Ishikawa (cell line): Measurements from ENCODE around the gene FGD2.

Experiments used
- CEBPB ChIP-seq: IDR thresholded peaks from 2 replicates; pipeline ENCODE4 v1.6.1; 2012
- CREB1 ChIP-seq: IDR thresholded peaks from 2 replicates; pipeline ENCODE4 v1.6.1; 2012; ENCODE audit warnings: low read depth
- EGR1 ChIP-seq: IDR thresholded peaks from 2 replicates; pipeline ENCODE4 v1.6.1; 2012
- EP300 ChIP-seq: IDR thresholded peaks from 2 replicates; pipeline ENCODE4 v1.6.1; 2012; ENCODE audit warnings: borderline replicate concordance
- FOXM1 ChIP-seq: IDR thresholded peaks from 2 replicates; pipeline ENCODE4 v1.6.1; 2012; ENCODE audit warnings: low read depth, borderline replicate concordance
- NFIC ChIP-seq: IDR thresholded peaks from 2 replicates; pipeline ENCODE4 v1.6.1; 2012
- RAD21 ChIP-seq: IDR thresholded peaks from 2 replicates; pipeline ENCODE4 v1.6.1; 2012; ENCODE audit warnings: low read depth
- TAF1 ChIP-seq: IDR thresholded peaks from 2 replicates; pipeline ENCODE4 v1.6.1; 2012; ENCODE audit warnings: low read depth, mild to moderate bottlenecking
- TCF12 ChIP-seq: IDR thresholded peaks from 2 replicates; pipeline ENCODE4 v1.6.1; 2012; ENCODE audit warnings: low read depth
- TEAD4 ChIP-seq: IDR thresholded peaks from 2 replicates; pipeline ENCODE4 v1.6.1; 2012
- USF1 ChIP-seq: IDR thresholded peaks from 2 replicates; pipeline ENCODE4 v1.6.1; 2012
- YY1 ChIP-seq: IDR thresholded peaks from 2 replicates; pipeline ENCODE4 v1.6.1; 2012; ENCODE audit warnings: low read depth
- ZBTB7A ChIP-seq: IDR thresholded peaks from 2 replicates; pipeline ENCODE4 v1.6.1; 2012; ENCODE audit warnings: low read depth
- TF ChIP-seq, protein P1 (sequence below): IDR thresholded peaks from 2 replicates; pipeline ENCODE4 v1.6.1; 2012
- TF ChIP-seq, protein P2 (sequence below): IDR thresholded peaks from 2 replicates; pipeline ENCODE4 v1.6.1; 2012; ENCODE audit warnings: low read depth, mild to moderate bottlenecking

Gene FGD2

GRCh38 chr6:36985808-36986703 lies 19.4 kb upstream of the FGD2 start, which contains the start of gene MTCH1:
TSS of gene MTCH1 (minus strand) at chr6:36986196. CDS start at chr6:36986173, 23 bp downstream.
- TF ChIP-seq RAD21 (no peak), CEBPB (no peak), NFIC (no peak; the same call in 1 of the 2 replicates), USF1 (peak; percentile 98), YY1 (peak; percentile 73; the same call in 1 of the 2 replicates), EGR1 (peak; percentile 36; the same call in 1 of the 2 replicates), TEAD4 (peak; percentile 22; the same call in 1 of the 2 replicates), FOXM1 (no peak), TAF1 (peak; percentile 73), TCF12 (no peak), ZBTB7A (no peak), CREB1 (0 out of 2 replicates have a peak, but pooled peaks have one; percentile 21), EP300 (peak; percentile 41; the same call in 1 of the 2 replicates)
- TF ChIP-seq, protein P1, sequence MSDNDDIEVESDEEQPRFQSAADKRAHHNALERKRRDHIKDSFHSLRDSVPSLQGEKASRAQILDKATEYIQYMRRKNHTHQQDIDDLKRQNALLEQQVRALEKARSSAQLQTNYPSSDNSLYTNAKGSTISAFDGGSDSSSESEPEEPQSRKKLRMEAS, result peak; percentile 60
- TF ChIP-seq, protein P2, sequence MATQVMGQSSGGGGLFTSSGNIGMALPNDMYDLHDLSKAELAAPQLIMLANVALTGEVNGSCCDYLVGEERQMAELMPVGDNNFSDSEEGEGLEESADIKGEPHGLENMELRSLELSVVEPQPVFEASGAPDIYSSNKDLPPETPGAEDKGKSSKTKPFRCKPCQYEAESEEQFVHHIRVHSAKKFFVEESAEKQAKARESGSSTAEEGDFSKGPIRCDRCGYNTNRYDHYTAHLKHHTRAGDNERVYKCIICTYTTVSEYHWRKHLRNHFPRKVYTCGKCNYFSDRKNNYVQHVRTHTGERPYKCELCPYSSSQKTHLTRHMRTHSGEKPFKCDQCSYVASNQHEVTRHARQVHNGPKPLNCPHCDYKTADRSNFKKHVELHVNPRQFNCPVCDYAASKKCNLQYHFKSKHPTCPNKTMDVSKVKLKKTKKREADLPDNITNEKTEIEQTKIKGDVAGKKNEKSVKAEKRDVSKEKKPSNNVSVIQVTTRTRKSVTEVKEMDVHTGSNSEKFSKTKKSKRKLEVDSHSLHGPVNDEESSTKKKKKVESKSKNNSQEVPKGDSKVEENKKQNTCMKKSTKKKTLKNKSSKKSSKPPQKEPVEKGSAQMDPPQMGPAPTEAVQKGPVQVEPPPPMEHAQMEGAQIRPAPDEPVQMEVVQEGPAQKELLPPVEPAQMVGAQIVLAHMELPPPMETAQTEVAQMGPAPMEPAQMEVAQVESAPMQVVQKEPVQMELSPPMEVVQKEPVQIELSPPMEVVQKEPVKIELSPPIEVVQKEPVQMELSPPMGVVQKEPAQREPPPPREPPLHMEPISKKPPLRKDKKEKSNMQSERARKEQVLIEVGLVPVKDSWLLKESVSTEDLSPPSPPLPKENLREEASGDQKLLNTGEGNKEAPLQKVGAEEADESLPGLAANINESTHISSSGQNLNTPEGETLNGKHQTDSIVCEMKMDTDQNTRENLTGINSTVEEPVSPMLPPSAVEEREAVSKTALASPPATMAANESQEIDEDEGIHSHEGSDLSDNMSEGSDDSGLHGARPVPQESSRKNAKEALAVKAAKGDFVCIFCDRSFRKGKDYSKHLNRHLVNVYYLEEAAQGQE, result no peak

DNA sequence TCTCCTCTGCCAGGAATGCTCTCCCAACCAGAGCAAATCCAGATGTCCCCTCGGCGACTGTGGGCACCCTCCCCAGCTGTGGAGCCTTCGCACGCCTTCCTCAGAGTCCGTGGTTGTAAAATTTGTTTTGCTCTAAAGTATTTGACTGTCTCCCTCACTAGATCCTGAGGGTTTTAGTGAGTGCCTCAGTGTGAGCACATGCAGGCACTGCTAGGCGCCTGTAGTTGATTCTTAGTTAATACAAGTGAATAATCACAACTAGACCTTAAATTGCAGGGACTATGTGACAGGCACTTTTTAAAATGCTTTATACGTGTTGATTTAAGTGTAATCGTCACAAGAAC lies 18.8 kb upstream of the FGD2 start:
- TF ChIP-seq, protein P2, result no peak
- TF ChIP-seq CEBPB (no peak), NFIC (no peak), ZBTB7A (no peak), EGR1 (no peak), TAF1 (no peak), CREB1 (no peak), TEAD4 (no peak)

DNA sequence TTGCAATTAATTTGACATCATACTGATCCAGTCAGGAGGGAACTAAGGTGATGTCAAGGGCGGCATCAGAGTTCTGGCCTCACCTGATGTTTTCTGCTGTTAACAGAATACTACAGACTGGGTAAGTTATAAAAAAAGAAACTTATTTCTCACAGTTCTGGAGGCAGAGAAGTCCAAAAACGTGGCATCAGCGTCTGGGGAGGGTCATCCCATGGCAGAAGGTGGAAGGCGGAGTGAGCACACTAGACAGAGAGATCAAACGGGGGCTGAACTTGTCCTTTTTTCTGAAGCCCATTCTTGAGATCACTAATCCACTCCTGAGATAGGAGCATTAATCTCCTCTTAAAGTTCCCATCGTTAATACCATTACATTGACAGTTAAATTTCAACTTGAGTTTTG lies 16.2 kb upstream of the FGD2 start:
- TF ChIP-seq NFIC, result no peak
- TF ChIP-seq RAD21, result no peak
- TF ChIP-seq FOXM1, result no peak
- TF ChIP-seq YY1, result no peak
- TF ChIP-seq ZBTB7A, result no peak
- no peak for TF ChIP-seq TCF12
- TF ChIP-seq EGR1, result no peak
- TF ChIP-seq, protein P1, result no peak
- no peak for TF ChIP-seq TEAD4
- TF ChIP-seq, protein P2, result no peak
- no peak for TF ChIP-seq TAF1
- TF ChIP-seq CEBPB, result no peak
- no peak for TF ChIP-seq CREB1
- TF ChIP-seq USF1, result no peak
